Keratinocyte (primary cell): ENCODE data around the gene RRAGC.

Source experiments
- EZH2 ChIP-seq: IDR thresholded peaks from one replicate; pipeline ENCODE4 v1.6.1; 2012; ENCODE audit warnings: inconsistent platforms, mild to moderate bottlenecking, low read length, moderate library complexity
- TF ChIP-seq, protein P1 (sequence below), 3 experiments: IDR thresholded peaks in 1 of 3; conservative IDR thresholded peaks in 1 of 3; optimal IDR thresholded peaks in 1 of 3; 2 replicates in 2 of 3; 3 replicates in 1 of 3; pipeline versions ENCODE3 to v1.5.1; 2011; ENCODE audit warnings: low read length in 3 of 3, mild to moderate bottlenecking in 3 of 3, moderate library complexity in 2 of 3, control low read depth in 1 of 3, inconsistent platforms in 1 of 3; ENCODE audit not compliant: insufficient read depth in 2 of 3; ENCODE audit errors: extremely low read depth in 1 of 3

DNA sequence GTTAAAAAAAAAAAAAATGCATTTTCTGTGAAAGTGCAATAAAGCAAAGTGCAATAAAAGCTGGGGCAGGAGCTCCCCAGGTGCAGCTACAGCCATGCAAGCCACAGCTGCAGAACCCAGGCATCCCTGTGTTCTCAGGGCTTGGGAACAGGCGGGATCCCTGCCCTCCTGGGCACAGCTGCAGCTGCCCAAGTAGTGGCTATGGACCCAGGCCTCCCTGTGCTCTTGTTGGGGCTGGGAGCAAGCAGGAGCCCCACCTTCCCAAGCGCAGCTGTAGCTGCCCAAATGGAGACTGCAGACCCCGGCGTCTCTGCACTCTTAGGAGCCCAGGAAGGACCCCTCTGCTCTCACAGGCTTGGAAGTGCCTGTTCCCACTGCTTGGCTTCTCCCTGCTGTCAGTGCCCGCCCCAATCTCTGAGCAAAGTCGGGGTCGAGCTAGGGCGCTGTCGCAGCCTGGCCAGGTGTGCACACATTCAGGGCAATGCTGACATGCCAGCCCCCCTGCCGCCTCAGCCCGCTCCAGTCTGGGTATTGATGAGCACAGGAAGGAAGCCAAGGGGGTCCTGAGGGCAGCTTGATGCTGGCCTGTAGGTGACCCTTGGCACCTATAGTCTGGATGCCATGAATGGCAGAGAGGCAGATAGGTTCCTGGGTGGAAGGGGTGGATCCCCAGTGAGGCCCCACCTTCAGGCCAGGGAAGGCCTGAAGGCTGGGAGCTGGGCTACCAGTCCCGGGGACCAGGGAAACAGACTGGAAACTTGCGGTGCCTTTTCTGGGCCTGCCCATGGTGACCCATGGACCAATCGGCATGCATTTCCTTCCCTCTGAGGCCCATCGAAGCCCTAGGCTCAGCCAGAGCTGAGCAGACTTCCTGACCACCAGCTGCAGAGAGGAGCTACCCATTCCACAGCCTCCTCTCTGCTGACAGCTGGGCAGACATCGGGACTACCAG lies 58.6 kb downstream of the RRAGC start:
- TF ChIP-seq, protein P1, sequence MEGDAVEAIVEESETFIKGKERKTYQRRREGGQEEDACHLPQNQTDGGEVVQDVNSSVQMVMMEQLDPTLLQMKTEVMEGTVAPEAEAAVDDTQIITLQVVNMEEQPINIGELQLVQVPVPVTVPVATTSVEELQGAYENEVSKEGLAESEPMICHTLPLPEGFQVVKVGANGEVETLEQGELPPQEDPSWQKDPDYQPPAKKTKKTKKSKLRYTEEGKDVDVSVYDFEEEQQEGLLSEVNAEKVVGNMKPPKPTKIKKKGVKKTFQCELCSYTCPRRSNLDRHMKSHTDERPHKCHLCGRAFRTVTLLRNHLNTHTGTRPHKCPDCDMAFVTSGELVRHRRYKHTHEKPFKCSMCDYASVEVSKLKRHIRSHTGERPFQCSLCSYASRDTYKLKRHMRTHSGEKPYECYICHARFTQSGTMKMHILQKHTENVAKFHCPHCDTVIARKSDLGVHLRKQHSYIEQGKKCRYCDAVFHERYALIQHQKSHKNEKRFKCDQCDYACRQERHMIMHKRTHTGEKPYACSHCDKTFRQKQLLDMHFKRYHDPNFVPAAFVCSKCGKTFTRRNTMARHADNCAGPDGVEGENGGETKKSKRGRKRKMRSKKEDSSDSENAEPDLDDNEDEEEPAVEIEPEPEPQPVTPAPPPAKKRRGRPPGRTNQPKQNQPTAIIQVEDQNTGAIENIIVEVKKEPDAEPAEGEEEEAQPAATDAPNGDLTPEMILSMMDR (optimal IDR thresholded peaks at IDR 0.05 in 1 of 3, IDR thresholded peaks at IDR 0.05 in 1 of 3, conservative IDR thresholded peaks at IDR 0.05 in 1 of 3; ENCODE audit: extremely low read depth in 1 of 3, insufficient read depth in 2 of 3, low read length in 3 of 3) = no peak
- no peak for TF ChIP-seq EZH2
